WTC11 (cell line): ENCODE data around the gene VSIG10. TPM values are rescaled to one million over a fixed set of nuclear protein-coding genes. Genes with fewer than 3 reads are reported as not detected.

Source experiments
- ATAC-seq: fragments of 200-7000 bp; cut with Tn5 transposase; 2 replicates; pipeline ENCODE4 v1.10.0; 2021; ENCODE audit warnings: mild to moderate bottlenecking, moderate library complexity
- CTCF ChIA-PET: fragments of 300-600 bp; sonication (Branson Sonifier 250); formaldehyde crosslinking; loops from one replicate; lab custom pipeline; 2021; ENCODE audit warnings: antibody characterized with exemption; lab: Charles Lee
- POLR2A ChIA-PET: fragments of 350-600 bp; sonication (Branson Sonifier 250); formaldehyde crosslinking; loops from one replicate; lab custom pipeline; 2021; ENCODE audit warnings: antibody characterized with exemption; lab: Charles Lee
- DNase-seq: peaks from one replicate; pipeline ENCODE4 v3.0.0; 2021; ENCODE audit warnings: low spot score
- H3K27ac Mint-ChIP-seq: 2 replicates; pipeline ENCODE4 v1.8.0; 2021; ENCODE audit warnings: mixed read lengths
- H3K27me3 Mint-ChIP-seq: 2 replicates; pipeline ENCODE4 v1.8.0; 2021; ENCODE audit warnings: low read depth, mild to moderate bottlenecking, moderate library complexity, mixed read lengths
- H3K36me3 Mint-ChIP-seq: 2 replicates; pipeline ENCODE4 v1.8.0; 2021; ENCODE audit warnings: mixed read lengths
- H3K4me1 Mint-ChIP-seq: 2 replicates; pipeline ENCODE4 v1.8.0; 2022; ENCODE audit warnings: mixed read lengths
- H3K4me3 Mint-ChIP-seq: 2 replicates; pipeline ENCODE4 v1.8.0; 2021; ENCODE audit warnings: mild to moderate bottlenecking, moderate library complexity, mixed read lengths
- H3K9me3 Mint-ChIP-seq: 2 replicates; pipeline ENCODE4 v1.8.0; 2021; ENCODE audit warnings: mixed read lengths
- CDX4 ChIP-seq: fragments of 250-450 bp; sonication (Bioruptor Pico); IDR thresholded peaks from 2 replicates; pipeline ENCODE4 v1.9.0; 2021; ENCODE audit warnings: moderate library complexity, mild to moderate bottlenecking, inconsistent platforms, borderline replicate concordance
- CREM ChIP-seq: sonication (generic); formaldehyde crosslinking; IDR thresholded peaks from 2 replicates; pipeline ENCODE4 v1.8.1; 2022; ENCODE audit warnings: mild to moderate bottlenecking, missing genetic modification reagents, moderate library complexity
- EMX1 ChIP-seq: fragments of 250-450 bp; sonication (Bioruptor Pico); IDR thresholded peaks from 2 replicates; pipeline ENCODE4 v1.8.0; 2021; ENCODE audit warnings: mild to moderate bottlenecking
- ESRRA ChIP-seq: sonication (generic); formaldehyde crosslinking; IDR thresholded peaks from 2 replicates; pipeline ENCODE4 v1.8.1; 2022; ENCODE audit warnings: mild to moderate bottlenecking, missing genetic modification reagents, borderline replicate concordance
- ETV6 ChIP-seq: sonication (generic); formaldehyde crosslinking; IDR thresholded peaks from 2 replicates; pipeline ENCODE4 v1.8.1; 2022; ENCODE audit warnings: mild to moderate bottlenecking, missing genetic modification reagents
- GABPB1 ChIP-seq: sonication (generic); formaldehyde crosslinking; IDR thresholded peaks from 2 replicates; pipeline ENCODE4 v1.8.1; 2023; ENCODE audit warnings: mild to moderate bottlenecking, missing genetic modification reagents
- IRF2 ChIP-seq: sonication (generic); formaldehyde crosslinking; IDR thresholded peaks from 2 replicates; pipeline ENCODE4 v1.8.0; 2022; ENCODE audit warnings: low read depth, missing genetic modification reagents, borderline replicate concordance
- KAT7 ChIP-seq: sonication (generic); formaldehyde crosslinking; IDR thresholded peaks from 2 replicates; pipeline ENCODE4 v1.8.1; 2023; ENCODE audit warnings: missing genetic modification reagents, mild to moderate bottlenecking, borderline replicate concordance
- MLX ChIP-seq: sonication (generic); formaldehyde crosslinking; IDR thresholded peaks from 2 replicates; pipeline ENCODE4 v1.8.1; 2023; ENCODE audit warnings: mild to moderate bottlenecking, missing genetic modification reagents, moderate library complexity
- NFATC4 ChIP-seq: fragments of 250-450 bp; sonication (Bioruptor Pico); IDR thresholded peaks from 2 replicates; pipeline ENCODE4 v1.9.0; 2021; ENCODE audit warnings: mild to moderate bottlenecking
- NR2C2 ChIP-seq: sonication (generic); formaldehyde crosslinking; IDR thresholded peaks from 2 replicates; pipeline ENCODE4 v1.8.0; 2022; ENCODE audit warnings: mild to moderate bottlenecking, missing genetic modification reagents
- RELA ChIP-seq: sonication (generic); formaldehyde crosslinking; IDR thresholded peaks from 2 replicates; pipeline ENCODE4 v1.8.1; 2022; ENCODE audit warnings: missing genetic modification reagents, mild to moderate bottlenecking, borderline replicate concordance
- SMAD4 ChIP-seq: sonication (generic); formaldehyde crosslinking; IDR thresholded peaks from 2 replicates; pipeline ENCODE4 v1.8.0; 2022; ENCODE audit warnings: mild to moderate bottlenecking, missing genetic modification reagents
- SP1 ChIP-seq: sonication (generic); formaldehyde crosslinking; conservative IDR thresholded peaks from 2 replicates; pipeline ENCODE4 v1.8.1; 2022; ENCODE audit warnings: missing genetic modification reagents
- ZMAT4 ChIP-seq: fragments of 250-450 bp; sonication (Bioruptor Pico); IDR thresholded peaks from 2 replicates; pipeline ENCODE4 v1.9.0; 2021; ENCODE audit warnings: mild to moderate bottlenecking
- ZNF121 ChIP-seq: sonication (generic); formaldehyde crosslinking; IDR thresholded peaks from 2 replicates; pipeline ENCODE4 v1.8.0; 2023; ENCODE audit warnings: missing genetic modification reagents
- ZNF232 ChIP-seq: sonication (generic); formaldehyde crosslinking; IDR thresholded peaks from 2 replicates; pipeline ENCODE4 v1.8.0; 2022; ENCODE audit warnings: mild to moderate bottlenecking, missing genetic modification reagents
- ZNF281 ChIP-seq: sonication (generic); formaldehyde crosslinking; IDR thresholded peaks from 2 replicates; pipeline ENCODE4 v1.8.0; 2023; ENCODE audit warnings: mild to moderate bottlenecking, missing genetic modification reagents
- ZNF416 ChIP-seq: fragments of 250-450 bp; sonication (Bioruptor Pico); IDR thresholded peaks from 2 replicates; pipeline ENCODE4 v1.9.0; 2021; ENCODE audit warnings: mild to moderate bottlenecking, inconsistent platforms
- ZNF671 ChIP-seq: fragments of 250-450 bp; sonication (Bioruptor Pico); IDR thresholded peaks from 2 replicates; pipeline ENCODE4 v1.8.0; 2021; ENCODE audit warnings: mild to moderate bottlenecking
- total RNA-seq: library from RNA; stranded (reverse); gene quantifications from 3 replicates; pipeline ENCODE4 v1.2.3, GENCODE V29; 2021
- TF ChIP-seq, protein P1 (sequence below): sonication (generic); formaldehyde crosslinking; IDR thresholded peaks from 2 replicates; pipeline ENCODE4 v1.8.1; 2023; ENCODE audit warnings: mild to moderate bottlenecking, missing genetic modification reagents
- TF ChIP-seq, protein P2 (sequence below): sonication (generic); formaldehyde crosslinking; IDR thresholded peaks from 2 replicates; pipeline ENCODE4 v1.8.1; 2023; ENCODE audit warnings: mild to moderate bottlenecking, moderate library complexity, missing genetic modification reagents

The VSIG10 gene
- total RNA-seq, 1 experiment from 2014 or later: 82.5 TPM

DNA sequence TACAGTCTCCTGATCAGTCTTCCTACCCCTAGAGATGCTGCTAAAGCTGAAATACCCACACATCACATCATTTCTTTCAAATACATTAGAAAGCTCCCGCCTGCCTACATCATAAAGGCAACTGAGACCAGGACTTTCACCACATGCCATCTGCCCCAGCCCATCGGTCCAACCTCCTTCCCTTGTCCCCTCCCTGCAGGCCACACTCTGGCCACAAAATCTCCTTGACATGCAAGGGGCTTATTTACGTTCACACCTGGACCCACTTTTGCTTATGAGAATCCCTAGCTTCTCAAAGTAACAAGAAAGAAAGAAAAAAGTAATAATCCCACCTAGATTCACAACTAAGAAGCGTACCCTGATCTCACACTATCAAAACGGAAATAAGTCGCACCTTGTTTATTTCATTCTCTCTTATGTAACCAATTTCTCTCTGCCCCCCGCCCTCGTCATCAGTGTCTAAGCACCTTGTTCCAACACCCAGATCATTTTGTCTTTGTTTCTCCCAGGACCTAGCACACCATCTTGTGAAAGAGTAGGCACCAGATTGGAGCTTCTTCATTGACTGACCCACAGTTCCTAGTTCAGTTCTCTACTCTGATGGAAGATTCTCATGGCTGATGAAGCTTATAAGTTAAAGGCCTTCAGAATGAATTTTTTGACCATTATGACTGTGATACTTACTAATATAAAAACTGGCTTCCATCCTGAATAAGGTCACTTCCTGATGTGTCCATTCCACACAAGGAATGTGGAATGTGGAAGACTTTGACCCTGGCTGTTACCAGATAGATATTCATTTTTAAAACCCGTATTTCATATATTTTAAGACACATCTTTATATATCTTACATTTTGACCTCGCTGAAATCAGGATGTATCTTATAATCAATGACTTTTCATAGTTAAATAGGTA is 50.5 kb downstream of the VSIG10 start:
- DNase-seq (no peak), ATAC-seq (no peak)
- ChIA-PET POLR2A (no interaction called here), CTCF (interaction anchor here (3.2 kb wide), 1 partner anchor 178 kb away, joined by 13 read pairs; no protein-coding TSS in a partner anchor)
- Mint-ChIP-seq H3K4me1 (peaks cover 17% of the 10 kb centered on the region), H3K27ac (peak overlapping the region; percentile 69), H3K36me3 (peaks cover 38% of the 10 kb centered on the region), H3K27me3 (no peaks in the 10 kb centered on the region), H3K4me3 (no peak overlapping the region), H3K9me3 (no peaks in the 10 kb centered on the region)
- no peak for TF ChIP-seq ZNF281 (CRISPR knock-in tag)
- no peak for TF ChIP-seq ZMAT4 (CRISPR knock-in tag)
- TF ChIP-seq KAT7: no peak
- TF ChIP-seq ZNF232: no peak
- no peak for TF ChIP-seq ESRRA (CRISPR knock-in tag)
- no peak for TF ChIP-seq CREM (CRISPR knock-in tag)
- no peak for TF ChIP-seq NR2C2 (CRISPR knock-in tag)
- no peak for TF ChIP-seq SP1
- no peak for TF ChIP-seq RELA
- no peak for TF ChIP-seq ZNF671 (CRISPR knock-in tag)
- no peak for TF ChIP-seq NFATC4
- TF ChIP-seq IRF2 (CRISPR knock-in tag): no peak

DNA sequence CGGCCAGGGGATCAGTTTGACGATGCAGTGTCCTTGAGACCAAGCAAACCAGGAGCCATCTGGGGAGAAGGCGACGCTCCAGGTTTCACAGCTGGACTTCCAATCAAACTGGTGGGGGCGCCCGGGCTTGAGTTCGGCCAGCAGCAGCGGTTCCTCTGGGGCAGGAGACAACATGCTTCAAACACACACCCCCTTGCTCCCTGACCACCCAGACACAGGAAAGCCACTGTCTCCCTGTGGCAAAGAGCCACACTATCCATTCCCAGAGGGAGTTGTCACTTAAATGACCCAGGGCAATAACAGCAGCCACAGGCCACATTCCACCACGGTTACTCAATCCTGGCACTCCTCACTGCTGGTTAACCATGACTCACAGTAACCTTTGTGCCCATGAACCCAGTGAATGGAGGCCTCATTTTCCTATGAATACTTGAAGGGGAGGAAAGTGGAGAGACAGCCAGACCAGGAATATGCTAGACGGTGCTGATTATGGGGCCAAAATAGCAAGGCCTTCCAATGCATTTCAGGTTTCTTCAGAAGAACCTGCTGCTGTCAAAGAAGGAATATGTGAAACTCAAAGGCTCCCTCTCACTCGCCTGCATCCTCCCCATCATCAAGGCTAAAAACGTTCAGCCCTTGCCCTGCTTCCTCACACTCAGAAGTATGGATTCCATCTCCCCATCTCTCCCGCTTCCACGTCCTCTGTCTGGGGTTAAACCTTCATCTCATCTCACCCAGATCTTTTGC is 51.3 kb downstream of the VSIG10 start:
- no peak for DNase-seq
- Mint-ChIP-seq H3K27ac (peak overlapping the region; percentile 69), H3K27me3 (no peaks in the 10 kb centered on the region), H3K36me3 (peaks cover 38% of the 10 kb centered on the region), H3K4me1 (peaks cover 17% of the 10 kb centered on the region), H3K4me3 (no peak overlapping the region), H3K9me3 (no peaks in the 10 kb centered on the region)
- ATAC-seq: no peak
- ChIA-PET CTCF (no interaction called here), POLR2A (no interaction called here)
- TF ChIP-seq SMAD4 (no peak), GABPB1 (CRISPR knock-in tag) (peak; percentile 74; the same call in 1 of the 2 replicates)

- Mint-ChIP-seq H3K27me3 (no peaks in the 10 kb centered on the region), H3K9me3 (no peaks in the 10 kb centered on the region), H3K4me3 (no peak overlapping the region), H3K36me3 (peaks cover 40% of the 10 kb centered on the region), H3K4me1 (peaks cover 15% of the 10 kb centered on the region), H3K27ac (no peak overlapping the region)
- DNase-seq: no peak
- no peak for ATAC-seq
- CTCF ChIA-PET: interaction anchor here (0.9 kb wide), 1 partner anchor 15 kb away, joined by 3 read pairs; no protein-coding TSS in a partner anchor
- POLR2A ChIA-PET: no interaction called here
- TF ChIP-seq MLX (CRISPR knock-in tag) (no peak), ZNF121 (CRISPR knock-in tag) (no peak), IRF2 (CRISPR knock-in tag) (no peak), CDX4 (CRISPR knock-in tag) (no peak), ETV6 (no peak), EMX1 (no peak), ZNF416 (no peak)
- TF ChIP-seq, protein P1, sequence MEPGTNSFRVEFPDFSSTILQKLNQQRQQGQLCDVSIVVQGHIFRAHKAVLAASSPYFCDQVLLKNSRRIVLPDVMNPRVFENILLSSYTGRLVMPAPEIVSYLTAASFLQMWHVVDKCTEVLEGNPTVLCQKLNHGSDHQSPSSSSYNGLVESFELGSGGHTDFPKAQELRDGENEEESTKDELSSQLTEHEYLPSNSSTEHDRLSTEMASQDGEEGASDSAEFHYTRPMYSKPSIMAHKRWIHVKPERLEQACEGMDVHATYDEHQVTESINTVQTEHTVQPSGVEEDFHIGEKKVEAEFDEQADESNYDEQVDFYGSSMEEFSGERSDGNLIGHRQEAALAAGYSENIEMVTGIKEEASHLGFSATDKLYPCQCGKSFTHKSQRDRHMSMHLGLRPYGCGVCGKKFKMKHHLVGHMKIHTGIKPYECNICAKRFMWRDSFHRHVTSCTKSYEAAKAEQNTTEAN (CRISPR knock-in tag): no peak
- TF ChIP-seq, protein P2, sequence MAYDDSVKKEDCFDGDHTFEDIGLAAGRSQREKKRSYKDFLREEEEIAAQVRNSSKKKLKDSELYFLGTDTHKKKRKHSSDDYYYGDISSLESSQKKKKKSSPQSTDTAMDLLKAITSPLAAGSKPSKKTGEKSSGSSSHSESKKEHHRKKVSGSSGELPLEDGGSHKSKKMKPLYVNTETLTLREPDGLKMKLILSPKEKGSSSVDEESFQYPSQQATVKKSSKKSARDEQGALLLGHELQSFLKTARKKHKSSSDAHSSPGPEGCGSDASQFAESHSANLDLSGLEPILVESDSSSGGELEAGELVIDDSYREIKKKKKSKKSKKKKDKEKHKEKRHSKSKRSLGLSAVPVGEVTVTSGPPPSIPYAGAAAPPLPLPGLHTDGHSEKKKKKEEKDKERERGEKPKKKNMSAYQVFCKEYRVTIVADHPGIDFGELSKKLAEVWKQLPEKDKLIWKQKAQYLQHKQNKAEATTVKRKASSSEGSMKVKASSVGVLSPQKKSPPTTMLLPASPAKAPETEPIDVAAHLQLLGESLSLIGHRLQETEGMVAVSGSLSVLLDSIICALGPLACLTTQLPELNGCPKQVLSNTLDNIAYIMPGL (CRISPR knock-in tag): no peak
Observed at GRCh38 chr12:118050972-118051910, 52.6 kb downstream of the VSIG10 start.
